Prostate gland (tissue), 2 donors: Measurements from ENCODE around the gene SDC3. TPM values are rescaled to one million over a fixed set of nuclear protein-coding genes. Genes with fewer than 3 reads are reported as not detected.

Source experiments
- DNase-seq: peaks from one replicate; pipeline ENCODE4 v3.0.0-alpha.2; 2019; ENCODE audit warnings: low spot score
- H3K27ac ChIP-seq, 2 donors: fragments of 200-600 bp; sonication (generic); 2 replicates each; pipeline ENCODE4 v1.5.1; 2017 to 2019
- H3K27me3 ChIP-seq: fragments of 200-600 bp; sonication (generic); replicated peaks from 2 replicates; pipeline ENCODE4 v1.5.1; 2019; ENCODE audit not compliant: insufficient read depth
- H3K36me3 ChIP-seq, 2 donors: fragments of 200-600 bp; sonication (generic); 1 replicate in 1 of 2; 2 replicates in 1 of 2; pipeline versions ENCODE4 v1.5.1 to v1.8.1; 2017 to 2019
- H3K4me1 ChIP-seq: fragments of 200-600 bp; sonication (generic); replicated peaks from 2 replicates; pipeline ENCODE4 v1.5.1; 2019
- H3K4me3 ChIP-seq, 2 donors: fragments of 200-600 bp; sonication (generic); 2 replicates each; pipeline ENCODE4 v1.5.1; 2017 to 2019
- H3K9me3 ChIP-seq: fragments of 200-600 bp; sonication (generic); 2 replicates; pipeline ENCODE4 v1.5.1; 2017
- CTCF ChIP-seq, 4 experiments: fragments of 200-600 bp in 2 of 4; fragments of 450-650 bp in 2 of 4; sonication (generic) in 2 of 4; IDR thresholded peaks; 1 replicate in 3 of 4; 2 replicates in 1 of 4; pipeline ENCODE4 v1.5.1; 2016 to 2019; ENCODE audit warnings: antibody characterized with exemption in 4 of 4, mild to moderate bottlenecking in 2 of 4, moderate library complexity in 2 of 4
- POLR2A ChIP-seq: fragments of 450-650 bp; IDR thresholded peaks from one replicate; pipeline ENCODE4 v1.6.1; 2016; ENCODE audit warnings: antibody characterized with exemption, mild to moderate bottlenecking
- POLR2AphosphoS5 ChIP-seq: sonication (generic); formaldehyde crosslinking; IDR thresholded peaks from one replicate; pipeline ENCODE4 v1.6.1; 2017; ENCODE audit warnings: antibody characterized with exemption
- WGBS: methylation state at CpG from one replicate; pipeline ENCODE4 v1.1.5; 2018; 5-methylcytosine and 5-hydroxymethylcytosine counted together
- intact Hi-C: fragments of 100-400 bp; cut with DNase I; formaldehyde crosslinking; loops from one replicate; pipeline ENCODE4 v1.14.2; 2022
- total RNA-seq, 2 donors: library from RNA; depleted of rRNA; stranded (reverse); fragments of >200 nt; gene quantifications; one replicate each; pipeline ENCODE4 v1.1.0, GENCODE V29; 2016

SDC3 gene
- total RNA-seq, 2 donors from 2014 or later: 25.5 to 39.6 TPM

GRCh38 chr1:30905916-30906620, 2.5 kb downstream of the SDC3 start:
- Histone ChIP-seq H3K27me3 (no peaks in the 10 kb centered on the region), H3K4me1 (peaks cover 12% of the 10 kb centered on the region), H3K4me3 (no peak overlapping the region), H3K9me3 (no peaks in the 10 kb centered on the region), H3K36me3 (no peaks in the 10 kb centered on the region), H3K27ac (no peak overlapping the region)
- no peak for DNase-seq
- 61% methylated on average over 9 of the region's 9 CpGs for WGBS
- intact Hi-C loops: no loop called here
- TF ChIP-seq CTCF (IDR thresholded peaks at IDR 0.05) (no peak), POLR2A (no peak), POLR2AphosphoS5 (no peak)

GRCh38 chr1:30905403-30905802, 3.2 kb downstream of the SDC3 start:
- Histone ChIP-seq H3K27ac (no peak overlapping the region), H3K36me3 (no peaks in the 10 kb centered on the region), H3K4me1 (peaks cover 12% of the 10 kb centered on the region), H3K27me3 (no peaks in the 10 kb centered on the region), H3K9me3 (no peaks in the 10 kb centered on the region), H3K4me3 (no peak overlapping the region)
- intact Hi-C loops: no loop called here
- 81% methylated on average over 1 of the region's 1 CpG for WGBS
- TF ChIP-seq POLR2AphosphoS5 (no peak), POLR2A (no peak), CTCF (IDR thresholded peaks at IDR 0.05) (no peak)
- DNase-seq: no peak

- WGBS: 88% methylated on average over 1 of the region's 1 CpG
- no peaks in the 10 kb centered on the region for H3K36me3 ChIP-seq
- intact Hi-C loops: no loop called here
- no peak overlapping the region for H3K27ac ChIP-seq
- H3K9me3 ChIP-seq: no peaks in the 10 kb centered on the region
- H3K4me3 ChIP-seq: no peak overlapping the region
- H3K4me1 ChIP-seq: peaks cover 12% of the 10 kb centered on the region
- DNase-seq: no peak
- no peak for TF ChIP-seq POLR2A
- TF ChIP-seq POLR2AphosphoS5: no peak
- no peak for TF ChIP-seq CTCF (IDR thresholded peaks at IDR 0.05)
- H3K27me3 ChIP-seq: no peaks in the 10 kb centered on the region
Observed at GRCh38 chr1:30904962-30905335, 3.6 kb downstream of the SDC3 start.

- WGBS: 73% methylated on average over 11 of the region's 11 CpGs
- H3K27ac ChIP-seq: peak overlapping the region in 1 of 2 donors; percentile 57
Observed at GRCh38 chr1:30904191-30904961, 4.2 kb downstream of the SDC3 start.

More at GRCh38 chr1:30904191-30904961, 4.2 kb downstream of the SDC3 start:
- Histone ChIP-seq H3K4me3 (no peak overlapping the region), H3K9me3 (no peaks in the 10 kb centered on the region), H3K27me3 (no peaks in the 10 kb centered on the region), H3K36me3 (no peaks in the 10 kb centered on the region), H3K4me1 (peaks cover 12% of the 10 kb centered on the region)
- intact Hi-C loops: no loop called here
- no peak for TF ChIP-seq CTCF (IDR thresholded peaks at IDR 0.05)
- no peak for TF ChIP-seq POLR2A
- no peak for TF ChIP-seq POLR2AphosphoS5
- DNase-seq: no peak
